H1 (cell line): ENCODE data around the gene CCNY.

Source experiments
- CBX8 ChIP-seq: fragments of 300-800, 300-1000 bp; sonication (generic); IDR thresholded peaks from 2 replicates; pipeline ENCODE4 v1.7.1; 2016; ENCODE audit warnings: low read depth, low read length, borderline replicate concordance
- CEBPB ChIP-seq: IDR thresholded peaks from 2 replicates; pipeline ENCODE4 v1.6.1; 2012; ENCODE audit warnings: low read depth, low read length
- EZH2 ChIP-seq: fragments of 200-600 bp; sonication (generic); IDR thresholded peaks from 2 replicates; pipeline ENCODE4 v1.7.1; 2012; ENCODE audit warnings: low read depth, mild to moderate bottlenecking, moderate library complexity, low read length, inconsistent platforms; ENCODE audit not compliant: severe bottlenecking
- HDAC2 ChIP-seq, 2 experiments: fragments of 300-600 bp in 1 of 2; sonication (generic) in 1 of 2; IDR thresholded peaks; 2 replicates each; pipeline ENCODE4 v1.6.1; 2011 to 2012; ENCODE audit warnings: low read depth in 2 of 2, low read length in 2 of 2, mild to moderate bottlenecking in 2 of 2, moderate library complexity in 2 of 2, borderline replicate concordance in 1 of 2, inconsistent platforms in 1 of 2
- MAFK ChIP-seq: IDR thresholded peaks from 2 replicates; pipeline ENCODE4 v1.6.1; 2012; ENCODE audit warnings: low read depth, mild to moderate bottlenecking, improper control_type of control experiment, low read length
- POLR2A ChIP-seq, 2 experiments: IDR thresholded peaks; 1 replicate in 1 of 2; 2 replicates in 1 of 2; pipeline ENCODE4 v1.6.1; 2011; ENCODE audit warnings: low read depth in 2 of 2, low read length in 2 of 2, mild to moderate bottlenecking in 2 of 2; ENCODE audit errors: control extremely low read depth in 1 of 2
- RFX5 ChIP-seq: IDR thresholded peaks from 2 replicates; pipeline ENCODE4 v1.6.1; 2011; ENCODE audit warnings: low read depth, low read length, improper control_type of control experiment, borderline replicate concordance
- RXRA ChIP-seq: IDR thresholded peaks from 2 replicates; pipeline ENCODE4 v1.6.1; 2011; ENCODE audit warnings: low read depth, mild to moderate bottlenecking, low read length, moderate library complexity; ENCODE audit not compliant: insufficient read depth
- SIN3A ChIP-seq, 2 experiments: IDR thresholded peaks in 1 of 2; conservative IDR thresholded peaks in 1 of 2; 2 replicates each; pipeline ENCODE4 v1.6.1; 2011 to 2012; ENCODE audit warnings: low read length in 2 of 2, improper control_type of control experiment in 1 of 2, low read depth in 1 of 2, mild to moderate bottlenecking in 1 of 2
- SP1 ChIP-seq: IDR thresholded peaks from 2 replicates; pipeline ENCODE4 v1.6.1; 2011; ENCODE audit warnings: low read depth, low read length
- TCF12 ChIP-seq: IDR thresholded peaks from 2 replicates; pipeline ENCODE4 v1.6.1; 2011; ENCODE audit warnings: low read depth, mild to moderate bottlenecking, low read length
- USF2 ChIP-seq: IDR thresholded peaks from 2 replicates; pipeline ENCODE4 v1.6.1; 2011; ENCODE audit warnings: low read length, improper control_type of control experiment
- TF ChIP-seq, protein P1 (sequence below), 3 experiments: IDR thresholded peaks; 1 replicate in 2 of 3; 2 replicates in 1 of 3; pipeline versions ENCODE4 v1.5.1 to v1.6.1; 2011; ENCODE audit warnings: low read length in 3 of 3, mild to moderate bottlenecking in 3 of 3, inconsistent platforms in 2 of 3, low read depth in 1 of 3, moderate library complexity in 1 of 3; ENCODE audit not compliant: insufficient read depth in 1 of 3; ENCODE audit errors: control extremely low read depth in 1 of 3

GRCh38 chr10:35552650-35553342, 216.5 kb downstream of the CCNY start:
- TF ChIP-seq, protein P1, sequence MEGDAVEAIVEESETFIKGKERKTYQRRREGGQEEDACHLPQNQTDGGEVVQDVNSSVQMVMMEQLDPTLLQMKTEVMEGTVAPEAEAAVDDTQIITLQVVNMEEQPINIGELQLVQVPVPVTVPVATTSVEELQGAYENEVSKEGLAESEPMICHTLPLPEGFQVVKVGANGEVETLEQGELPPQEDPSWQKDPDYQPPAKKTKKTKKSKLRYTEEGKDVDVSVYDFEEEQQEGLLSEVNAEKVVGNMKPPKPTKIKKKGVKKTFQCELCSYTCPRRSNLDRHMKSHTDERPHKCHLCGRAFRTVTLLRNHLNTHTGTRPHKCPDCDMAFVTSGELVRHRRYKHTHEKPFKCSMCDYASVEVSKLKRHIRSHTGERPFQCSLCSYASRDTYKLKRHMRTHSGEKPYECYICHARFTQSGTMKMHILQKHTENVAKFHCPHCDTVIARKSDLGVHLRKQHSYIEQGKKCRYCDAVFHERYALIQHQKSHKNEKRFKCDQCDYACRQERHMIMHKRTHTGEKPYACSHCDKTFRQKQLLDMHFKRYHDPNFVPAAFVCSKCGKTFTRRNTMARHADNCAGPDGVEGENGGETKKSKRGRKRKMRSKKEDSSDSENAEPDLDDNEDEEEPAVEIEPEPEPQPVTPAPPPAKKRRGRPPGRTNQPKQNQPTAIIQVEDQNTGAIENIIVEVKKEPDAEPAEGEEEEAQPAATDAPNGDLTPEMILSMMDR (IDR thresholded peaks at IDR 0.05; ENCODE audit: control extremely low read depth in 1 of 3, insufficient read depth in 1 of 3, low read depth in 1 of 3, low read length in 3 of 3) = no peak
- no peak for TF ChIP-seq HDAC2 (IDR thresholded peaks at IDR 0.05; ENCODE audit: borderline replicate concordance in 1 of 2, low read depth in 2 of 2, low read length in 2 of 2)
- TF ChIP-seq TCF12 = no peak
- TF ChIP-seq USF2 = no peak
- no peak for TF ChIP-seq CEBPB
- TF ChIP-seq SP1 = no peak
- no peak for TF ChIP-seq RXRA
- no peak for TF ChIP-seq RFX5
- TF ChIP-seq SIN3A (conservative IDR thresholded peaks at IDR 0.05 in 1 of 2, IDR thresholded peaks at IDR 0.05 in 1 of 2; ENCODE audit: low read depth in 1 of 2, low read length in 2 of 2) = no peak
- no peak for TF ChIP-seq EZH2
- TF ChIP-seq POLR2A (IDR thresholded peaks at IDR 0.05; ENCODE audit: control extremely low read depth in 1 of 2, low read depth in 2 of 2, low read length in 2 of 2) = no peak
- no peak for TF ChIP-seq CBX8
- no peak for TF ChIP-seq MAFK
